Fibroblast of peridontal ligament (primary cell): ENCODE measurements around the gene EIPR1.
"Not testable (repeated sequence)": the region's sequence is repeated elsewhere in the genome, so short reads cannot be mapped to it uniquely, and the experiment has no call there.

Source experiments
- DNase-seq: peaks from one replicate; pipeline ENCODE4 v3.0.0-alpha.2; 2010; ENCODE audit errors: extremely low read depth

EIPR1 gene

DNA sequence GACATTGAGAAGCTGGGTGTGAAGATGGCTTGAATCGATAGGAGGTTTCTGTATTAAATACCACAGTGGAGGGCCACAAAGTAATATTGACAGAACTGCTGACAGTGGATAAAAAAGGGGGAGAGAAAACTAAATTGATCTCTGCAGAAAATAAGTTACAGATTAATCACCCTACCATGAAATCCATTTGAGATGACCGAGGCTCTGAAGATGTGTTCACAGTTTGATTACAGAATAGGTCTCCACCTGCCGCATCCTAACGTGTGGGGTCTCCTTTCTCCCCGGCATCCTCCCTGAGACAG is 165.6 kb downstream of the EIPR1 start:
- no peak for DNase-seq

DNA sequence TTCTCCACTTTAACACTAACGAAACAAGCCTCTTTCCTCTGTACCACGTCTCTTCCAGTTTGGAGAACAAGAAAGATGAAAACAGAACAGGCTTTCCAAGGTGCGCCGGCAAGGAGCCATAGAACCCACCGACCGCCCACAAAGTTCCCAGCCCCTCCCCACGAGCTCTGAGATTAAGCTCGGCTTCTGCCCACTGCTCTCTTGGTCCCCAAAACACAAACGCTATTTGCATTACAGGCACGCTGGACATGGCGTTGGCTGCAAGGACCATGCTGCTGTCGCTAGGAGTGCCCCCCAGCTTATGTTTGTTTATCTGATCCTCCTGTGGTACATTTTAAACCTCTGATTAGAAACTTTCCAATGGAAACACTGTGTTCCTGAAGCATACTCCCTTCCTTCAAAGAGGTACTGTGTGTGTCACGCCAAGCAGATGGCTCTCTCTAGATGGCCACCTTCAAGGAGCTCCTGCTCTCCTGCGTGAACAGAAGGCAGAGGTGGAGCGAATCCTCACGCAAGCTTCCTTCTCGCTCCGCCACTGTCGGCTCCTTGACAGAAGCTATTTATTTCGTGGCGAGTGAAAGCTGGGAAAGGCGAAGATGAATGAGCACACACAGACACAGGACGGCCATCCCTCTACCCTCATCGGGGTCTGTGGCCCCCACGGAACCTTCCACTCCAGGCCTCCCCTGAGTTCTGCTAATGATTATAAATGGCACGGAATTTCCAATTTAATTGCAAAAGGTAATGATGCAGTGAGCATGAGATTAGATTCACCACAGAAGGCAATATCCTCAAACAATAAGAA is 166.2 kb downstream of the EIPR1 start:
- no peak for DNase-seq

DNA sequence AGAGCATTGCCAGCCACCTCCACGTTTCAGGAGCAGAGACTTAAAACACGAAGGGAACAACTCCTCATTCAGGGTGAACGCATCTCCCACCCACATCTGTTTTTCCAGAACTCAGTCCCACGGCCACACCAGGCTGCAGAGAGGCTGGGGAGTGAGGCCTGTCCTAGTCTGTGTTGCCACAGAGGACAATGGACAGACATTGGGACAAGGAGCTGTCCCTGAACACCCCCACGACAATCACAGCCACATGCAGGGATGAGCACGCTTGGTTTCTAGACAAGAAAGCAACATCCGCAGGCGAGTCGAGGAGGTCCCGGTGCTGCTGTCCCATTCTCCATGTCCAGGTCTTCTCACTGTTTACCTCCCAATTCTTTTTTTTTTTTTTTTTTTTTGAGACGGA is 167.4 kb downstream of the EIPR1 start:
- DNase-seq = no peak

GRCh38 chr2:3209258-3209657 is 168.4 kb downstream of the EIPR1 start:
- no peak for DNase-seq

- DNase-seq = no peak
Observed at GRCh38 chr2:3208591-3208990, 169.0 kb downstream of the EIPR1 start.

GRCh38 chr2:3208179-3208578 is 169.4 kb downstream of the EIPR1 start:
- no peak for DNase-seq

GRCh38 chr2:3207091-3207491 is 170.5 kb downstream of the EIPR1 start:
- DNase-seq = no peak

DNA sequence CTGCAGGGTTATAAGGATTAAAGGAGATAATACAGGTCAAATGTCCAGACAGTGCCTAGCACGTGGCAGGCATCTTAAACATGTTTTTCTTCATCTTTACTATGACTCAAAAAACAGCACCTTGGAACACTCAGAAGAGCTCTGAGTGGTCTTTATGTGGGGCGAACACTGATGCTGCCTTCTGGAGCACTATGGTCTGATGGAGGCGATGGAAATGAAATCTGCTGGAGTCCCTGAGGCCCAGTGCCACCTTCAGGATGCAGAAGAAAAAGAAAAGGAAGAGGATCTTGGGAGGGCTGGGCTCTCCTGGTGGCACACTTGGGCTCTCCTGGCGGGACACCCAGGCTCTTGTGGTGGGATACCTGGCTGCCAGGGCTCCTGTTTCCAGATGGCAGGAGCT is 171.8 kb downstream of the EIPR1 start:
- no peak for DNase-seq

GRCh38 chr2:3204031-3204821 is 173.4 kb downstream of the EIPR1 start:
- no peak for DNase-seq

DNA sequence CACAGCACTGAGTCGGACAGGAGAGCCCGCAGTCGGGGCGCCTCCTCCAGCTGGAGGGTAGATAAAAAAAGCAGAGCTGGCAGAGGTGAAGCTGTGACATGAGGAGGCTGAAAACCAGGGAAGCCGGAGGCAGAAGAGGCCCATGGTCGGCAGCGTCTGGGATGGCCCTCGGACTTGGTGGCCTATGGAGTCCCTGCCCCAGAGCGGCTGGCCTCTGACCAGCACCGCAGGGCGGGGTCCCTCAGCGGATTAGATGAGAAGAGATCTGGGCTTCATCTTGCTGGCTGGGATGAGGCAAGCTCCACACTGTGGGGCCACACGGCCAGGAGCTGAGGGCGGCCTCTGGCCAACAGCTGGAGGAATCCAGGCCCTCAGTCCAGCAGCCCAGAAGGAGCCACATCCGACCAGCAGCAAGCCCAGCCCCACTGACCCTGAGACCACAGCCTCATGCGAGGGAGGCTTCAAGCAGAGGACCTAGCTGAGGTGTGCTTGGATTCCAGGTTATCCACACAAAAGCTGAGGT is 174.1 kb downstream of the EIPR1 start:
- DNase-seq = no peak

DNA sequence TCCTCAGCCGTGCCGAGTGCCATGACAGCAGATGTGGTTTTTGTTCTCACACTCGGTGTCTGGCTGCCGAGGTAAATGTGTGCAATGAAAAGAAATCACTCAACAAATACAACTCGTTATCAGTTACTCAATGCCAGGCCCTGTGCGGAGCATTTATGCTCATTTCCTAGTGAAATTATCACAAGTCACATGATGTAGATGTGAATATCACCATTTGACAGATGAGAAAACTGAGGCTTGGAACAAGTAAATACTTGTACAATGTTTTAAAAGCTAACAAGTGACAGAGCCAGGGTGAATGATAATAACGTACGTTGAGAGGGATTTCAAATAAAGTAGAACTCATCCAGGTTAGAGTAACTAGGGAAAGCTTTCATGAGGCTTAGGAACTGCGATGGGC is 174.7 kb downstream of the EIPR1 start:
- DNase-seq = no peak

GRCh38 chr2:3201281-3201680 is 176.3 kb downstream of the EIPR1 start:
- no peak for DNase-seq

DNA sequence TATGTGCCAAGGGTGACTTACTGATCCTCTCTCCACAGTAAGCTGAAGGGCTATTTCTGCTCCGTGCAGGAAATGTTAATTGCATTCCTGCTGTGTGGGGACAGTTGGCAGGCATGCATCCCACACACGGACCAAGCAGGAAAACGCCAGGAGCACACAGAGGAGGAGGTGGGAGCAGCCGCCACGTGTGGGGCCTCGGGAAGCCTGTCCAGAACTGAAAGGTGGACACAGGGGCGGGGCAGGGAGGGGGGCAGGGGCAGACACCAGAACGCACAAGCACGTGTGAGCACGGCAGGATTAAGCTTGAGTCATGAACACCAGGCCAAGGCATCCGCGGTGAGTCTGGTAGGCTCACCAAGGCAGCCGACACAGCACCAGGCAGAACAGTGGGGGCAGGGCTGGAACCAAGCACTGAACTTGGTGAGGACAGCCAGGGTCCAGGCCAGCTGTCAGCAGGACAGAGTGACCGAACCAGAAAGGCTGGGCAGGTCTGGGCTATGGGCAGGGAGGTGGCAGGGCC is 177.1 kb downstream of the EIPR1 start:
- no peak for DNase-seq

GRCh38 chr2:3199627-3200345 is 177.8 kb downstream of the EIPR1 start:
- no peak for DNase-seq

- not testable (repeated sequence) for DNase-seq
Observed at GRCh38 chr2:3198671-3199192, 178.9 kb downstream of the EIPR1 start.

- no peak for DNase-seq
Observed at GRCh38 chr2:3198119-3198518, 179.5 kb downstream of the EIPR1 start.

DNA sequence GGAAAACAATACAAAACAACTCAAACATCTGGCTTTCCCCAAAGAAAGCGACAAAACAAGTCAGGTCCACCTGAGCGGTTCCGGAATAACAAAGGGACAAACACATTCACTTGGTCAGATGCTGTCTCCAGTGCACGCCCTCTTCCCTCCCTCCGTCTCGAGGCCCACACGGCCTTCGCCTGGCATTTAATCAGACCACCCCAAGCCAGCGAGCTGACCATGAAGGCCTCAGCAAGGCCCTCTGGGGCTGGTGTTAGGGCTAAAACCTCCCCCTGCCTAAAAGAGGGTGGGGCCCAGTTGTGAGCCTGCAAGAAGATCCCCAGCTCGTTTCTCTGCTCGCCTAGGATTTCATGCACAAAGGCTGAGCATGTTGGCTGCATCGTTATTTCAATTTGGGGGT is 180.3 kb downstream of the EIPR1 start:
- no peak for DNase-seq

- DNase-seq = no peak
Observed at GRCh38 chr2:3196716-3197115, 180.9 kb downstream of the EIPR1 start.

DNA sequence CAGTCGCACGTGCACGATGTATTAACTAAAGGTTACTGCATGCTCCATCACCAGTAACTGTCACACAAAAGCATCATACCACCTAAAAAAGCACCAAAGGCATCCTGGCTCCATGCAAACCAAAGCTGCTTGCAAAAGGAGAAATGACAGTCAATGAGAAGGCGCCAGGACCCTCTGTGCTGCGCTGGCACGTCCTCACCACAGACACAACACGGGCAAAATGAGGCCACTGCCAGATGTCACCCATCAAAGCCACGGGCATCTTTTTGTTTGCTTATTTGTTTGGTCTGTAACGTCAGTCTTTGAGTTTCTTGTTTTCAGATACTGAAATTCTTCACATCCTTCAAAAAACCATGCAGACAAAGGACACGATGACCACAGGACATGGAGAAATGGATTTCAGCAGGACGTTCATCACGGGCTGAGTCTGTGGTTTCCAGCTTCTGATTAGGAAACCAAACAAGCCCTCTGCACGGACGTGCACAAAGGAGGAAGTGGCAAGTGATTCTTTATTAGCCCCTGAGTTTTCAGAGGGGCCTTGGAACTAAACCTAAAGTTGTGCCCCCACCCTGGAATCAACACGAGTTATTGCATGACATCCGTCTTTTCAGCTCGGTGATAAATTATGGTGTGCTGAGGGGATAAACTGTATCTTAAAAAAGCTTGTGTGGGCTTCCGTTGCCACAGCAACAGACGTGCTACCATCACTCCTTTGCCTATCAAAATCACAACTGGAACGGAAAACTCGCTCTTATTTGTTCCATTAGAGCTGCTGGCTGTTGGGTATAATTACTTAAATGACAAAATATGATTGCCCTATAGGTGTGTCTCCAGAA is 181.8 kb downstream of the EIPR1 start:
- DNase-seq = no peak

DNA sequence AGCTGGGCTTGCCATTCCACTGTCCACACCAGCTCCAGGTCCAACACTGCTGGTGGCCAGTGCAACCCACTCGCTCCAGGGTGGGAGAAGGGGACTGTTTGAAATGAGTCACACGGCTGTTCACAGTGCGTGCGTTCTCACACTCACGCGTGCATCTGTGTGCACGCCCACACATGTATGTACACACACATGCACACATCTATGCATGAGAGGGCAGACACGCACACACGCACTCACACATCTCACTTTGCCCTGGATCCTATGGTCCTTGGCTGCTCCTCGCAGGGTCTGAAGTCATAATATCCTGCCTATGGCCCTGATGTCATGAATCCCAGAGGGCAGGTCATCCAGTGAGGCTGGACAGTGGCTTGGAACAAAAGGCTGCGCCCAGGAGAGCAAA is 182.8 kb downstream of the EIPR1 start:
- no peak for DNase-seq
